Lung (tissue), 12 donors: ENCODE data around the gene CENPX. TPM values are rescaled to one million over a fixed set of nuclear protein-coding genes. Genes with fewer than 3 reads are reported as not detected.

Source experiments
- ATAC-seq: fragments of 200-7000 bp; cut with Tn5 transposase; one replicate; pipeline ENCODE4 v1.9.1; 2020; ENCODE audit warnings: moderate number of reproducible peaks; ENCODE audit not compliant: insufficient read depth, low FRiP score
- DNase-seq, 3 donors: peaks; one replicate each; pipeline ENCODE4 v3.0.0-alpha.2; 2013 to 2017
- H3K27ac ChIP-seq, 2 donors: one replicate each; pipeline ENCODE4 v1.5.1; 2013; ENCODE audit warnings: mild to moderate bottlenecking in 2 of 2, moderate library complexity in 2 of 2, control low read depth in 1 of 2, inconsistent platforms in 1 of 2, low read depth in 1 of 2, low read length in 1 of 2
- H3K27me3 ChIP-seq, 3 donors: one replicate each; pipeline ENCODE4 v1.5.1; 2013; ENCODE audit warnings: low read length in 2 of 3; ENCODE audit not compliant: control insufficient read depth in 3 of 3, insufficient read depth in 3 of 3
- H3K36me3 ChIP-seq, 4 donors: one replicate each; pipeline ENCODE4 v1.5.1; 2013; ENCODE audit warnings: low read length in 4 of 4, mild to moderate bottlenecking in 1 of 4, moderate library complexity in 1 of 4; ENCODE audit not compliant: control insufficient read depth in 4 of 4, insufficient read depth in 4 of 4
- H3K4me1 ChIP-seq, 5 donors: one replicate each; pipeline ENCODE4 v1.5.1; 2013; ENCODE audit warnings: low read length in 5 of 5, mild to moderate bottlenecking in 2 of 5, moderate library complexity in 1 of 5; ENCODE audit not compliant: control insufficient read depth in 5 of 5, insufficient read depth in 5 of 5
- H3K4me3 ChIP-seq: one replicate; pipeline ENCODE4 v1.5.1; 2013; ENCODE audit warnings: mild to moderate bottlenecking, control low read depth, moderate library complexity
- H3K9ac ChIP-seq, 2 donors: one replicate each; pipeline ENCODE4 v1.5.1; 2013; ENCODE audit warnings: low read length in 2 of 2, control low read depth in 1 of 2; ENCODE audit not compliant: insufficient read depth in 1 of 2
- H3K9me3 ChIP-seq, 4 donors: one replicate each; pipeline ENCODE4 v1.5.1; 2013; ENCODE audit warnings: low read length in 3 of 4, mild to moderate bottlenecking in 1 of 4, moderate library complexity in 1 of 4; ENCODE audit not compliant: control insufficient read depth in 4 of 4, insufficient read depth in 3 of 4
- CTCF ChIP-seq: IDR thresholded peaks from 2 replicates; pipeline ENCODE4 v1.5.1; 2012; ENCODE audit warnings: mild to moderate bottlenecking; ENCODE audit errors: control extremely low read depth, extremely low read depth
- WGBS, 2 donors: extraction: QIAGEN DNeasy Blood & Tissue Kit; methylation state at CpG; one replicate each; pipeline ENCODE4 v1.1.7; 2013; 5-methylcytosine and 5-hydroxymethylcytosine counted together
- polyA plus RNA-seq, 2 donors: library from polyadenylated mRNA; stranded (reverse); fragments of 200-250 nt; gene quantifications; one replicate each; pipeline ENCODE4 v1.2.1, GENCODE V29; 2013
- total RNA-seq, 2 donors: library from RNA; depleted of rRNA in 1 of 2; stranded (reverse); fragments of >200 nt in 1 of 2; gene quantifications; one replicate each; pipeline ENCODE4 v1.2.1, GENCODE V29; 2014 to 2021
- donor health status: control.
- donor health status: control.
- donor health status: Bipolar disorder and iron deficiency.
- donor health status: healthy.
- donor health status: DM: yes; HTN: yes; CAD: no.

CENPX gene
- total and polyA plus RNA-seq, 4 donors: 21.5 to 121 (median 101) TPM

GRCh38 chr17:82049521-82049971 lies 26.9 kb upstream of the CENPX start:
- 95 to 99% methylated on average over 13 to 16 of the region's 16 CpGs for WGBS, 2 donors
- peaks cover 0 to 36% (median 4%) of the 10 kb centered on the region in 4 donors for H3K36me3 ChIP-seq
- ATAC-seq: no peak
- no peak overlapping the region for H3K4me3 ChIP-seq
- no peaks in the 10 kb centered on the region for H3K9me3 ChIP-seq
- no peak for TF ChIP-seq CTCF
- peaks cover 0 to 24% (median 8%) of the 10 kb centered on the region in 5 donors for H3K4me1 ChIP-seq
- H3K9ac ChIP-seq: no peak overlapping the region
- no peak for DNase-seq
- H3K27ac ChIP-seq: no peak overlapping the region
- no peaks in the 10 kb centered on the region for H3K27me3 ChIP-seq

- Histone ChIP-seq H3K27me3 (no peaks in the 10 kb centered on the region), H3K4me1 (peaks cover 0 to 24% (median 8%) of the 10 kb centered on the region in 5 donors), H3K4me3 (no peak overlapping the region), H3K36me3 (peaks cover 0 to 32% (median 4%) of the 10 kb centered on the region in 4 donors), H3K9me3 (no peaks in the 10 kb centered on the region), H3K27ac (no peak overlapping the region), H3K9ac (no peak overlapping the region)
- no peak for DNase-seq
- TF ChIP-seq CTCF: no peak
- WGBS, 2 donors: 90 to 92% methylated on average over 8 of the region's 8 CpGs
- no peak for ATAC-seq
Measured at GRCh38 chr17:82049106-82049505, 26.4 kb upstream of the CENPX start.

- Histone ChIP-seq H3K9ac (no peak overlapping the region), H3K9me3 (no peaks in the 10 kb centered on the region), H3K4me3 (no peak overlapping the region), H3K27ac (no peak overlapping the region), H3K27me3 (no peaks in the 10 kb centered on the region), H3K36me3 (peaks cover 0 to 27% (median 4%) of the 10 kb centered on the region in 4 donors), H3K4me1 (peaks cover 0 to 24% (median 8%) of the 10 kb centered on the region in 5 donors)
- DNase-seq (no peak), ATAC-seq (no peak)
- WGBS, 2 donors: 89 to 93% methylated on average over 20 of the region's 20 CpGs
- TF ChIP-seq CTCF: no peak
Measured at GRCh38 chr17:82048571-82048971, 25.9 kb upstream of the CENPX start.
